ENCODE data around the gene MRPL33. TPM values are rescaled to one million over a fixed set of nuclear protein-coding genes. Genes with fewer than 3 reads are reported as not detected.

Gene MRPL33
- total RNA-seq, 1 donor: 105 TPM

GRCh38 chr2:27798948-27799645 is 27.6 kb downstream of the MRPL33 start:
- peak; percentile 95 for DNase-seq (ENCODE audit: insufficient read length, low spot score, missing footprints)
- no peak overlapping the region for H3K4me3 ChIP-seq (ENCODE audit: insufficient read depth, low read length)
- H3K4me1 ChIP-seq (ENCODE audit: insufficient read depth, low read length): peaks cover 60% of the 10 kb centered on the region
- TF ChIP-seq CTCF (IDR thresholded peaks at IDR 0.05; ENCODE audit: extremely low read depth, low read depth, low read length): no peak
- H3K79me2 ChIP-seq (ENCODE audit: insufficient read depth, low read length): peaks cover 7% of the 10 kb centered on the region
- no peaks in the 10 kb centered on the region for H4K20me1 ChIP-seq (ENCODE audit: insufficient read depth, low read length)
- peak overlapping the region; percentile 43 for H3K4me2 ChIP-seq (ENCODE audit: insufficient read depth, low read length)
- no peaks in the 10 kb centered on the region for H3K9me3 ChIP-seq (ENCODE audit: low read depth, low read length)
- H3K27ac ChIP-seq (ENCODE audit: low read depth, low read length): peak overlapping the region; percentile 98
- H3K27me3 ChIP-seq (ENCODE audit: insufficient read depth, low read length): no peaks in the 10 kb centered on the region
- H3K36me3 ChIP-seq (ENCODE audit: insufficient read depth, low read length): no peaks in the 10 kb centered on the region
- H2AFZ ChIP-seq (ENCODE audit: low read length): peak overlapping the region; percentile 30

GRCh38 chr2:27799646-27800010 is 28.1 kb downstream of the MRPL33 start:
- H4K20me1 ChIP-seq (ENCODE audit: insufficient read depth, low read length): no peaks in the 10 kb centered on the region
- H3K4me2 ChIP-seq (ENCODE audit: insufficient read depth, low read length): peak overlapping the region; percentile 43
- peak overlapping the region; percentile 98 for H3K27ac ChIP-seq (ENCODE audit: low read depth, low read length)
- peaks cover 7% of the 10 kb centered on the region for H3K79me2 ChIP-seq (ENCODE audit: insufficient read depth, low read length)
- no peaks in the 10 kb centered on the region for H3K27me3 ChIP-seq (ENCODE audit: insufficient read depth, low read length)
- peak; percentile 14 for TF ChIP-seq CTCF (IDR thresholded peaks at IDR 0.05; ENCODE audit: extremely low read depth, low read depth, low read length)
- peak; percentile 84 for DNase-seq (ENCODE audit: insufficient read length, low spot score, missing footprints)
- H3K4me3 ChIP-seq (ENCODE audit: insufficient read depth, low read length): no peak overlapping the region
- no peaks in the 10 kb centered on the region for H3K9me3 ChIP-seq (ENCODE audit: low read depth, low read length)
- no peaks in the 10 kb centered on the region for H3K36me3 ChIP-seq (ENCODE audit: insufficient read depth, low read length)
- peaks cover 65% of the 10 kb centered on the region for H3K4me1 ChIP-seq (ENCODE audit: insufficient read depth, low read length)
- H2AFZ ChIP-seq (ENCODE audit: low read length): peak overlapping the region; percentile 30

GRCh38 chr2:27800856-27801255 is 29.3 kb downstream of the MRPL33 start:
- H3K27me3 ChIP-seq (ENCODE audit: insufficient read depth, low read length): no peaks in the 10 kb centered on the region
- DNase-seq (ENCODE audit: insufficient read length, low spot score, missing footprints): no peak
- H2AFZ ChIP-seq (ENCODE audit: low read length): no peak overlapping the region
- no peaks in the 10 kb centered on the region for H4K20me1 ChIP-seq (ENCODE audit: insufficient read depth, low read length)
- peaks cover 7% of the 10 kb centered on the region for H3K79me2 ChIP-seq (ENCODE audit: insufficient read depth, low read length)
- H3K4me2 ChIP-seq (ENCODE audit: insufficient read depth, low read length): no peak overlapping the region
- H3K4me3 ChIP-seq (ENCODE audit: insufficient read depth, low read length): no peak overlapping the region
- TF ChIP-seq CTCF (IDR thresholded peaks at IDR 0.05; ENCODE audit: extremely low read depth, low read depth, low read length): no peak
- H3K27ac ChIP-seq (ENCODE audit: low read depth, low read length): peak overlapping the region; percentile 98
- H3K9me3 ChIP-seq (ENCODE audit: low read depth, low read length): no peaks in the 10 kb centered on the region
- peaks cover 59% of the 10 kb centered on the region for H3K4me1 ChIP-seq (ENCODE audit: insufficient read depth, low read length)
- no peaks in the 10 kb centered on the region for H3K36me3 ChIP-seq (ENCODE audit: insufficient read depth, low read length)

GRCh38 chr2:27802547-27802946 is 31.0 kb downstream of the MRPL33 start:
- no peak for TF ChIP-seq CTCF (IDR thresholded peaks at IDR 0.05; ENCODE audit: extremely low read depth, low read depth, low read length)
- Histone ChIP-seq H3K79me2 (ENCODE audit: insufficient read depth, low read length) (peaks cover 7% of the 10 kb centered on the region), H3K36me3 (ENCODE audit: insufficient read depth, low read length) (no peaks in the 10 kb centered on the region), H3K9me3 (ENCODE audit: low read depth, low read length) (no peaks in the 10 kb centered on the region), H3K4me3 (ENCODE audit: insufficient read depth, low read length) (no peak overlapping the region), H3K4me1 (ENCODE audit: insufficient read depth, low read length) (peaks cover 42% of the 10 kb centered on the region), H4K20me1 (ENCODE audit: insufficient read depth, low read length) (no peaks in the 10 kb centered on the region), H3K4me2 (ENCODE audit: insufficient read depth, low read length) (no peak overlapping the region), H3K27ac (ENCODE audit: low read depth, low read length) (peak overlapping the region; percentile 34), H2AFZ (ENCODE audit: low read length) (peak overlapping the region; percentile 7), H3K27me3 (ENCODE audit: insufficient read depth, low read length) (no peaks in the 10 kb centered on the region)
- DNase-seq (ENCODE audit: insufficient read length, low spot score, missing footprints): no peak
